Endometrium (tissue), 2 donors: ENCODE data around the gene MYOZ2.
"Not testable (repeated sequence)": the region's sequence is repeated elsewhere in the genome, so short reads cannot be mapped to it uniquely, and the experiment has no call there.

Experiments used
- FAIRE-seq: peaks from 2 replicates; lab custom pipeline; 2012; peaks lifted over from hg19 to GRCh38; lab: Jason Lieb, UNC
- donor health status: control.
- donor health status: control.

MYOZ2 gene

DNA sequence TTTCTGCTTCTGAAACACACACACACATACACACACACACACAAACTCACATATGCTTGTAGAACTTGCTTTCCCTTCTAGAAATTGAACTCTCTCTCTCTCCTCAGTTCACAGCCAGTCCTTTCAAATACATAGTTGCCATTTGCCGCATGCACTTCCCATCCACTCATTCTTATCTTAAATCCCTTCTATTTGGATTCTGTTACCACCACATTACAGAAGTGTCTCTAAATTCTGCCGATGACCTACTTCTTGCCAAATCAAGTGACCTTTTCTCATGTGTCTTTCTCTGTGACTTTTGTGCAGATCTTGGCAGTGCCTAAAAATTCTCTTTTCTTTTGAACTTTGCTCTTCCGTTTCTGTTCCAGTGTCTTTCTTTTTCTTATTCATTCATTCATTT lies 7.5 kb upstream of the MYOZ2 start:
- FAIRE-seq, result no peak

DNA sequence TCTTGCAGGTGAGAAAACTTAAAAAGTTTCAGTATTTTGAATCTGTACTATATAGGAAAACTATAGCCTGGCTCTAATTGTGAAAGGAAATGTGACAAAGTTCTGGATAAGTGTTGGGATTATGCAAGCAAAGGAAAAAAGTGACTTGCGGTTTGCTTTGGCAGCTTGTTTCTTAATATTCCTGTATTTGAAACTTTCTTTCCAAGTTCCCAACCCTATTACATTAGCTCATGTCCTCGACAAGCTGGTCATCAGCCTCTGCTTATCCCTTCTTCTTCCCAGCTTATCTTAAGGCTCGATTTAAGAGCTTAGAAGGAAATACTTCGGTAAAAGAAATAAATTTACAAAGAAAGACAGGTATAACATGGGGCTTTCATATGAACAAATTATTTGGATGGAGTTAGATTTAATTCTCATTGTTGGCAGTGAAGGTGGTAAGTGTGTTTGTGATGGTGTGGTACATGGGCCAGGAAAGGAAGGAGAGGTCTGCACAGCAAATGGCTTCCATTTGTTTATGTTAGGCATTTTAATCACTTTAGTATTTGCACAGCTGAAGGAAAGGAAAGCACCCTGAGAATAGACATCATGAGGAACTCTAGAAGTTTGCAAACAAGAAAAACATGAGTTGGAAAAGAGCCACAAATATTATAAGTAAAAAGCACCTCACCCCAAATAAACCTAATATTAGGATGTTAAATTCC lies 5.1 kb upstream of the MYOZ2 start:
- no peak for FAIRE-seq

DNA sequence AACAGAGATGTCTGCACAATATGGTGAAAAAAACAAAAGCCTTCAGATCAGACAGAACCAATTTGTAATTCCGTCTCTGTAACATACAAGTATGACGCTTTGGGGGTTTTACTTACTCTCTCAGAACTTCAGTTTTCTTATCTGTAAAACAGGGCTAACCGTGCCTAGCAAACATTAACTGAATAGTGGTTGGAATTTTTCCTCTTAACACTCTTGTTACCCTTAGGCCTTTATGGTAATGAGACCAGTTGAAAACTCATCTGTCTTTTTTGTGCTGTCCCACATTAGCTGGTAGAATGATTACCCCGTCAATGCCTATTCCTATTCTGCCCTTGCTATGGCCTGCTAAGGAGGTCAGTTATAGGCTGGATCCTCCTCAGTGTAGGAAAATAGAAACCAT lies 4.5 kb upstream of the MYOZ2 start:
- no peak for FAIRE-seq

- no peak for FAIRE-seq
Measured at GRCh38 chr4:119132306-119132705, 3.3 kb upstream of the MYOZ2 start.

GRCh38 chr4:119136546-119136945 lies 914 bp downstream of the MYOZ2 start:
- no peak for FAIRE-seq

DNA sequence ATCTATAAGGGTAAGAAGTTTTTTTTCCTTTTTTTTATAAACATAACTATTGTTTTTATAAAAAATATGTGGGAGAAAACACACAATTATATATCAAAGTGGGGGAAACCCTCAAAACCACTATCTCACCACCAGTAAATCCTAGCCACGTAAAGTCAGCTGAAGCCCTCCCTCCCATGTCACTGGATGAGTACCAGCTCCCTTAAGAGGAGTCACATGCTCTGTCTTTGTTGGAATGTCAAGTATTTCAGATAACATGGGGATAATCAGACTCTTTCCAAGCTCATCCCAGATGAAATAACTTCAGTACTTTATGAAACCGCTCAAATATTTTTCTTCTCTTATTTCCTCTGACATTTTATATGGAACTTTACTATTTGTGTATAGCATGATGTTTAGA lies 2.4 kb downstream of the MYOZ2 start:
- peak; percentile 60 for FAIRE-seq

DNA sequence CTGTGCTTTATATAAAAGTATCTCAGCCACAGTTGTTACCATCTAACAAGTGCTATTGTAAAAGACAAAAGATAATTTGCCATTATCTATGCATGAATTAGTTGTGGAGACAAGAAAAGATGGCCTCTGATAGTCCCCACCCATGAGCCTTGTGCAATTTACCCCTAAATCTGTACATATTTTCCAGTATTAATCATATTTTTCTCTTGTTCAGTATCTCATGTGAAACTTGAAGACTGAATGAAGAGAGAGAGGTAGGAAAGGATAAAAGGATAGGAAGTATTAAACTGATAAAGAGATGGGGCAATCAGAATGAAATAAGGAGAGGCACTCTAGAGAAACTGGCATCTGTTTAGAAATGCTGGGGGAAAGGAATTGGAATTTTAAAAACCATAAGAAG lies 3.7 kb downstream of the MYOZ2 start:
- FAIRE-seq, result no peak

GRCh38 chr4:119139822-119140252 lies 4.2 kb downstream of the MYOZ2 start:
- no peak for FAIRE-seq

- not testable (repeated sequence) for FAIRE-seq
Measured at GRCh38 chr4:119141283-119141682, 5.7 kb downstream of the MYOZ2 start.

DNA sequence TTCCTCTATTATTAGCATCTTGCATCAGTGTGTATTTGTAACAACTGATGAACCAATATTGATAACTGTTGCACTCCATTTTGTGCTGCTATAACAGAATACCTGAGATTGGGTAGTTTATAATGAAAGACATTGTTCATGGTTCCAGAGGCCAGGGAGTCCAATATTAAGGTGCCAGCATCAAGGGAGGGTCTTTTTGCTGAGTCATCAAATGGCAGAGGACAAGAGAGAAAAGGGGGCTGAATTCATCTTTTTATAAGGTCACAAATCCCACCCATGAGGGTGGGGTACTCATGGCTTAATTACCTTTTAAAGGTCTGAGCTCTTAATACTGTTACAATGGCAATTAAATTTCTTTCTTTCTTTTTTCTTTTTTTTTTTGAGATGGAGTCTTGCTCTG lies 7.2 kb downstream of the MYOZ2 start:
- no peak for FAIRE-seq

DNA sequence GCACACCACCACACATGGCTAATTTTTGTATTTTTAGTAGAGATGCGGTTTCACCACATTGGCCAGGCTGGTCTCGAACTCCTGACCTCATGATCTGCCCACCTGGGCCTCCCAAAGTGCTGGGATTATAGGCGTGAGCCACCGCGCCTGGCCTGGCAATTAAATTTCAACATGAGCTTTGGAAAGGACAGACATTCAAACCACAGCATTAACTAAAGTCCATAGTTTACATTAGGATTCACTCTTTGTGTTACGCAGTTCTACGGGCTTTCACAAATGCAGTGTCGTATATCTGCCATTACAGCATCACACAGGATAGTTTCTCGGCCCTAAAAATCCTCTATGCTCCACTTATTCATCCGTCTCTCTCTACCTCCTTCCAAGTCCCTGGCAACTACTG lies 7.7 kb downstream of the MYOZ2 start:
- not testable (repeated sequence) for FAIRE-seq

GRCh38 chr4:119149110-119149509 lies 13.5 kb downstream of the MYOZ2 start:
- no peak for FAIRE-seq

- no peak for FAIRE-seq
Measured at GRCh38 chr4:119151161-119151560, 15.5 kb downstream of the MYOZ2 start.

DNA sequence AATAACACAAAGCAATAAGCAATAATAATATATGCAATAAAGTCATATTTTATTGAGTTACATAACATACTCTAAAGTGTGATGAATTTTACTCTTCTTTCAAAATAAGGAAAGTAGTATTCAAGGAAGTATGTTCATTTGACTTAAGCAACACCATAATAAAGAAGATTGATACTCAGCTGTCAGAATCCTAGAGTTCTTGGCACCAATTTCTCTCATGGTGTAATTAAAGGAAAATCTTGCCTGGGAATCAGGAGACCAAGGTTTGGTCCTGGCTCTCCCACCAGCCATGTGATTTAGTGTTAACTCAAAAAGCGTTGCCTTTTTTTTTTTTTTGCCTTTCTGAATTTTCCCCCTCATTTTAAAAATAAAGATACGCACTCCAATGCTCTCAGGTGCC lies 17.1 kb downstream of the MYOZ2 start:
- FAIRE-seq, result no peak

DNA sequence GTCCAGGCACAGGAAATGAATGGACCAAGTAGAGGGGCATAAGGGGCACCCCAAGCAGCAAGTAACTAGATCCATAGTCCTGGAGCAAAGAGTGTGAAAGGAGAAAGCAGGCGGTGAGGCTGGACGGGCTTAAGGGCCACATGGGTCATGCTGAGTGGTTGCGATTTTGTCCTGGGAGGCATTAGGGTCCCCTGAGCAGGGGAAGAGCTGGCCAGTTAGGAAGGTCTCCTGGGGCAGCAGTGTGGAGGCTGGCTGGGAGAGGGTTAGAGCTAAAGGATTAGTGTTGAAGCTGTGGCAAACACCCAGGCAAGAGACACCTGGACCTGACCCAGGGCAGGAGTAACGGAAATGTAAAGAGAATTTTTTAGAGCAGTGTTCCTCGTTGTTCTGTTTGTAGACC lies 26.5 kb downstream of the MYOZ2 start:
- FAIRE-seq, result no peak

- FAIRE-seq, result no peak
Measured at GRCh38 chr4:119165767-119166166, 30.1 kb downstream of the MYOZ2 start.

DNA sequence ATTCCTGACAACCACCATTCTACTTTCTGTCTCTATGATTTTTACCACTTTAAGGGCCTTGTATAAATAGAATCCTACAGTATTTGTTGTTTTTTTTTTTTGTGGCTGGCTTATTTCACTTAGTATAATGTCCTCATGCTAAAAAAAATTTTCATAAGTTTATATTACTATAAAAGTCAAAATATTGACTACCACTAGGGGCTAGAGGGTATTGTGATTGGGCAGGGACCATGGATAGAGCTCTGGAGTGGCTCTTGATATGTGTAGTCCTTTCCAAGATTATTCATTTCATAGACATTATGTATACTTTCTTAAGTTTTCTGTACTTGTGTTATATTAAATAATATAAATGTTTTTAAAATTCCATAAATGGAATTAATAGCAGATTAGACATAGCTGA lies 34.6 kb downstream of the MYOZ2 start:
- FAIRE-seq, result no peak

DNA sequence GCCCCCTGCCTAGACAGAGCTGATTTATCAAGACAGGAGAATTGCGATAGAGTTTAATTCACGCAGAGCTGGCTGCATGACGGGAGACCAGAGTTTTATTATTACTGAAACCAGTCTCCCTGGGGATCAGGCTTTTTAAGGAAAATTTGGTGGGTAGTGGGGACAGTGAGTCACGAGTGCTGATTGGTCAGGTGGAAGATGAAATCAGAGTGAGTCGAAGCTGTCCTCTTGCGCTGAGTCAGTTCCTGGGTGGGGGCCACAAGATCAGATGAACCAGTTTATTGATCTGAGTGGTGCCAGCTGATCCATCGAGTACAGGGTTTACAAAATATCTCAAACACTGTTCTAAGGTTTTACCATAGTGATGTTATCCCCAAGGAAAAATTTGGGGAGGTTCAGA lies 36.6 kb downstream of the MYOZ2 start:
- FAIRE-seq, result no peak

- FAIRE-seq, result not testable (repeated sequence)
Measured at GRCh38 chr4:119173729-119174361, 38.2 kb downstream of the MYOZ2 start.

- FAIRE-seq, result no peak
Measured at GRCh38 chr4:119179011-119179410, 43.4 kb downstream of the MYOZ2 start.

GRCh38 chr4:119184128-119184527 lies 48.5 kb downstream of the MYOZ2 start:
- FAIRE-seq, result no peak

DNA sequence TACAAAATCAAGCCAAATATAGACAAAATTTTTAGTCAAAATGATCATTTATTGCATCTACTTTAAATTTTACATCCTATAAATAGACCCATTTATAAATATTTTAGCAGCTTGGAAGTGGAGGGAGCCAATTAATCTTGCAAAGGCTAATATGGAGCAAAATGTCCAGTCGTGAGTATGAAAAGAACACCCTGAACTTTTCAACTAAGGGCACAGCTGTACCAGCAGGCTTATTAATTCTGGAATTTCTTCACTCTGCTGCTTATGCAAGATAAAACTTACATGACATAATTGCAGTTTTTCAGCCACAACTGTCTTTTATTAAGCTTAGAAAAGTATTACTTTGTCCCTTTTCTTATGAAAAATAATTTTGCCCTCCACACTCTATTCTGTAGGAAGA lies 54.0 kb downstream of the MYOZ2 start:
- no peak for FAIRE-seq

DNA sequence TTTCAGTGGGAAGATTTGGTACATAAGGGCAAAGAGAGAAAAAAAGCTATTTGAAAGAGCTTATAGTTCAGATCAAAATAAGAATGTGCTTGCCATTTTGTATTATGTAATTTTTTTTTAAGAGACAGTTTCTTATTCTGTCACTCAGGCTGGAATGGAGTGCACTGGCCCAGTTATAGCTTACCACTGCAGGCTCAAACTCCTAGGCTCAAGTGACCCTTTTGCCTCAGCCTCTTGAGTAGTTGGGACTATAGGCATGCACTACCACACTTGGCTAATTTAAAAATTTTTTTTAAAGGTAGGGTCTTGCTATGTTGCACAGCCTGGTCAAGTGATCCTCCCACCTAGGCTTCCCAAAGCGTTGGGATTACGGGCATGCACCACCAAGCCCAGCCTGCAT lies 54.7 kb downstream of the MYOZ2 start:
- FAIRE-seq, result no peak

- FAIRE-seq, result no peak
Measured at GRCh38 chr4:119191505-119191904, 55.9 kb downstream of the MYOZ2 start.
